CD4-positive, alpha-beta T cell treated with Interleukin-21 for 1 hour (primary cell): Measurements from ENCODE around the gene WWOX.

Source experiments
- DNase-seq: peaks from one replicate; pipeline ENCODE4 v3.0.0-alpha.2; 2020

The WWOX gene

GRCh38 chr16:78479723-78480122 lies 380.3 kb downstream of the WWOX start:
- DNase-seq: no peak

GRCh38 chr16:78480588-78480987 lies 381.1 kb downstream of the WWOX start:
- DNase-seq: no peak

- DNase-seq: no peak
These were observed 383.9 kb downstream of the WWOX start for GRCh38 chr16:78483124-78483992.

- DNase-seq: no peak
These were observed 385.1 kb downstream of the WWOX start for GRCh38 chr16:78484509-78485058.

- no peak for DNase-seq
These were observed 385.9 kb downstream of the WWOX start for GRCh38 chr16:78485188-78485916.

- no peak for DNase-seq
These were observed 386.4 kb downstream of the WWOX start for GRCh38 chr16:78485917-78486257.

GRCh38 chr16:78487471-78487870 lies 388.0 kb downstream of the WWOX start:
- DNase-seq: no peak

GRCh38 chr16:78489072-78489471 lies 389.6 kb downstream of the WWOX start:
- no peak for DNase-seq

GRCh38 chr16:78489631-78490030 lies 390.2 kb downstream of the WWOX start:
- DNase-seq: no peak

- DNase-seq: no peak
These were observed 391.0 kb downstream of the WWOX start for GRCh38 chr16:78490431-78490830.

- DNase-seq: no peak
These were observed 391.4 kb downstream of the WWOX start for GRCh38 chr16:78490847-78491246.

GRCh38 chr16:78493573-78493972 lies 394.1 kb downstream of the WWOX start:
- DNase-seq: no peak

GRCh38 chr16:78494105-78494504 lies 394.7 kb downstream of the WWOX start:
- no peak for DNase-seq

- DNase-seq: no peak
These were observed 395.2 kb downstream of the WWOX start for GRCh38 chr16:78494674-78495073.

GRCh38 chr16:78496189-78496588 lies 396.7 kb downstream of the WWOX start:
- DNase-seq: no peak

GRCh38 chr16:78499399-78499798 lies 399.9 kb downstream of the WWOX start:
- no peak for DNase-seq

- DNase-seq: no peak
These were observed 401.3 kb downstream of the WWOX start for GRCh38 chr16:78500659-78501270.

- DNase-seq: no peak
These were observed 402.3 kb downstream of the WWOX start for GRCh38 chr16:78501744-78502143.

GRCh38 chr16:78502812-78503350 lies 403.4 kb downstream of the WWOX start:
- no peak for DNase-seq

- peak; percentile 62 for DNase-seq
These were observed 404.1 kb downstream of the WWOX start for GRCh38 chr16:78503602-78504001.

- DNase-seq: no peak
These were observed 405.0 kb downstream of the WWOX start for GRCh38 chr16:78504401-78504851.

GRCh38 chr16:78505036-78505435 lies 405.6 kb downstream of the WWOX start:
- no peak for DNase-seq
